Measurements from ENCODE around the gene SMIM15.
A peak's percentile ranks its signal among the peaks of the same experiment; 100 is the strongest.

SMIM15 gene

DNA sequence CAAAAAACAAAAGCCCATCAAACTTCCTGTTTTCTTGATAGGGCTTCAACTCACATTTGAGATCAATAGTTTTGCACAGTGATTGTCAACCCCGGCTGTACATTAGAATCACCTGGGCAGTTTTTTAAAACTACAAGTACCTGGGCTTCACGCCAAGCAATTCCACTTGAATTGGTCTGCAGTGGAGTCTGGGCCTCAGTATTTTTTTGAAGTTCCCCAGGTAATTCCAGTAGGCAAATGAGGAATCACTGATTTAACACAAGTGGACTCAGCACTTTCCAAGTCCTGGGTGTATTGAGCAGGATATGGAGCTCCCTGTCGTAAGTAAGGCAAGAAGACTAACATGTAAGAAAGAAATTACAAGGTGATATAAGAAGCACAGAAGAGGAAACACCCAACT lies 14.8 kb upstream of the SMIM15 start:
- DNase-seq (ENCODE audit: extremely low read depth, low read depth), result no peak
- TF ChIP-seq, protein P1, sequence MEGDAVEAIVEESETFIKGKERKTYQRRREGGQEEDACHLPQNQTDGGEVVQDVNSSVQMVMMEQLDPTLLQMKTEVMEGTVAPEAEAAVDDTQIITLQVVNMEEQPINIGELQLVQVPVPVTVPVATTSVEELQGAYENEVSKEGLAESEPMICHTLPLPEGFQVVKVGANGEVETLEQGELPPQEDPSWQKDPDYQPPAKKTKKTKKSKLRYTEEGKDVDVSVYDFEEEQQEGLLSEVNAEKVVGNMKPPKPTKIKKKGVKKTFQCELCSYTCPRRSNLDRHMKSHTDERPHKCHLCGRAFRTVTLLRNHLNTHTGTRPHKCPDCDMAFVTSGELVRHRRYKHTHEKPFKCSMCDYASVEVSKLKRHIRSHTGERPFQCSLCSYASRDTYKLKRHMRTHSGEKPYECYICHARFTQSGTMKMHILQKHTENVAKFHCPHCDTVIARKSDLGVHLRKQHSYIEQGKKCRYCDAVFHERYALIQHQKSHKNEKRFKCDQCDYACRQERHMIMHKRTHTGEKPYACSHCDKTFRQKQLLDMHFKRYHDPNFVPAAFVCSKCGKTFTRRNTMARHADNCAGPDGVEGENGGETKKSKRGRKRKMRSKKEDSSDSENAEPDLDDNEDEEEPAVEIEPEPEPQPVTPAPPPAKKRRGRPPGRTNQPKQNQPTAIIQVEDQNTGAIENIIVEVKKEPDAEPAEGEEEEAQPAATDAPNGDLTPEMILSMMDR (IDR thresholded peaks at IDR 0.05; ENCODE audit: low read depth, low read length), result no peak

DNA sequence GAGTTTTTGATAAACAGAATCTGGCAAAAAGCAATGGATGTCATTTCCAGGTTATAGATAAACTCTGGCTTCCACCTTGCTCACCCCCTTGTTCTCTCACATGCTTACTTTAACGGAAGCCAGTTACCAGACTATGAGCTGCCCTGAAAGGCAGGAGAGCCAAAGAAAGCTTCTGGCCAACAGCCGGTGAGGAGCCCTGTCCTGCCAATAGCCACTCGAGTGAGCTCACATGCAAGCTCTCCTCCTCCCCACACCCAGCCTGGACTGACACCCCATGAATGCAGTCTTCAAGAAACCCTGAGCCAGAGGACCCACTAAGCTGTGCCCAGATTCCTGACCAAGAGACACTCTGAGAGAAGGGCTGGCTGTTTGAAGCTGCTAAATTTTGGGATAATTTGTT lies 14.4 kb upstream of the SMIM15 start:
- DNase-seq (ENCODE audit: extremely low read depth, low read depth), result no peak

DNA sequence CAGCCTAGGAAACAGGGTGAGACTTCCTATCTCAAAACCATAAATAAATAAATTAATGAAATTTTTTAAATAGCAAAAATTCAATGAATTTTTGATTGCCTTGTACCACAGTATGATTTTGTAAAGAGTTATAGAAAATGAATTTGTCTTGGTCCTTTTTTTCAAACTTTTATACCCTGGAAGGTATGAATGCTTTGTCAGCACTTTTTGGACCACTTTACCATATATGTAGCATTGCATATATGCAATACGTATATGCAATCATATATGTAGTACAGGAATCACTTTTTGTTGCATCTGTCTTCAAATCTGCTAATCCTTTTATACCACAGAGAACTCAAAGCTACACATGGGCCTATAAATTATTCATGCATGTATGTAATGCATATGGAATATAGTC lies 9.2 kb upstream of the SMIM15 start:
- DNase-seq (ENCODE audit: extremely low read depth, low read depth), result no peak
- TF ChIP-seq, protein P1 (IDR thresholded peaks at IDR 0.05; ENCODE audit: low read depth, low read length), result no peak

More for the DNA sequence above, 14.4 kb upstream of the SMIM15 start:
- TF ChIP-seq, protein P1 (IDR thresholded peaks at IDR 0.05; ENCODE audit: low read depth, low read length), result no peak

DNA sequence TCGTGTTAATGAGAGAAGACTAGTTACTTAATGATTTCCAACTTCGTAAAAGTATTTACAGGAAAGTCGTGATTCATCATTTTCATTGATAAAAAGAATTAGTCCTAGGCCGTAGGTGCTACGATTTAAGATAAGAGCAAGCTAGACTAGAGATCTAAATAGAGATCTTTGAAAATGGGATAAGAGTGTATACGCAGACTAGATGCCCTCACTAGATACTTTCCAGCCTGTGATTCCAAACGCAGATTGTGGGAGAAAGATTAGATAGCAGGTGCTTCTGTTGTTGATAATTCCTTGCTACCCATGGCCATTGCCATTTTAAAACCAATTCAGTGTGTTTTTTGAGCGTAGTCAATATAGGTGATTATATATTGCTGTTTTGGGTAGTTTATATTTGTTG lies 6.7 kb upstream of the SMIM15 start:
- TF ChIP-seq, protein P1 (IDR thresholded peaks at IDR 0.05; ENCODE audit: low read depth, low read length), result no peak

DNA sequence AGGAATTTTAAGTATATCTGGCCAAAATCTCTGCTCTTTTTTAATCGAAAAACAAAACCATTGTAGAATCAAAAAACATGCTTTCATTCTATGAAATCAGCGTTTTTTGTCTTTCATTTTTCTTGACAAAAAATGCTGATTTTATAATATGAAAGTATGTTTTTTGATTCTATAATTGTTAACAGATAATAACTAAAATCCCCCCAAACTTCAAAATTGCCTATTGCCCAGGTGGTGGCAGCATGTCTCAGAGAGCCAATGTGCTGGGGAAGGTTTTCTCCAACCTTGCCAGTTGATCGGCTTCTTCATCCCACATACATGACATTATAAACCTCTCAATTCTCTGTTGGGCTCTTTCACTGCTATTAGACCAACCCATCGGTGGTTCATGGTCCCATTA lies 5.1 kb upstream of the SMIM15 start:
- no peak for DNase-seq (ENCODE audit: extremely low read depth, low read depth)
- TF ChIP-seq, protein P1 (IDR thresholded peaks at IDR 0.05; ENCODE audit: low read depth, low read length), result peak; percentile 46

More for the DNA sequence above, 6.7 kb upstream of the SMIM15 start:
- DNase-seq (ENCODE audit: extremely low read depth, low read depth), result no peak

DNA sequence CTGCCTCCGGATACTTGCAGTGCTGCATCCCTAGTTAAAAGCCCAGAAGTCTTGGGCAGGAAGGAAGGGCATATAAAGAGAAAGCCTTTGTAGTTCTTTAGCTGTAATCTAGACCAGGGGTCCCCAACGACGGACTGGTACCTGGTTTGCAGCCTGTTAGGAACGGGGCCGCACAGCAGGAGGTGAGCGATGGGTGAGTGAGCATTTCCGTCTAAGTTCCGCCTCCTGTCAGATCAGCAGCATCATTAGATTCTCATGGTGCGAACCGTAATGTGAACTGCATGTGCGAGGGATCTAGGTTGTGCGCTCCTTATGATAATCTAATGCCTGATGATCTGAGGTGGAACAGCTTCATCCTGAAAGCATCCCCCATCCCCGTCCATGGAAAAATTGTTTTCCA lies 1.6 kb upstream of the SMIM15 start:
- no peak for DNase-seq (ENCODE audit: extremely low read depth, low read depth)
- TF ChIP-seq, protein P1 (IDR thresholded peaks at IDR 0.05; ENCODE audit: low read depth, low read length), result no peak

DNA sequence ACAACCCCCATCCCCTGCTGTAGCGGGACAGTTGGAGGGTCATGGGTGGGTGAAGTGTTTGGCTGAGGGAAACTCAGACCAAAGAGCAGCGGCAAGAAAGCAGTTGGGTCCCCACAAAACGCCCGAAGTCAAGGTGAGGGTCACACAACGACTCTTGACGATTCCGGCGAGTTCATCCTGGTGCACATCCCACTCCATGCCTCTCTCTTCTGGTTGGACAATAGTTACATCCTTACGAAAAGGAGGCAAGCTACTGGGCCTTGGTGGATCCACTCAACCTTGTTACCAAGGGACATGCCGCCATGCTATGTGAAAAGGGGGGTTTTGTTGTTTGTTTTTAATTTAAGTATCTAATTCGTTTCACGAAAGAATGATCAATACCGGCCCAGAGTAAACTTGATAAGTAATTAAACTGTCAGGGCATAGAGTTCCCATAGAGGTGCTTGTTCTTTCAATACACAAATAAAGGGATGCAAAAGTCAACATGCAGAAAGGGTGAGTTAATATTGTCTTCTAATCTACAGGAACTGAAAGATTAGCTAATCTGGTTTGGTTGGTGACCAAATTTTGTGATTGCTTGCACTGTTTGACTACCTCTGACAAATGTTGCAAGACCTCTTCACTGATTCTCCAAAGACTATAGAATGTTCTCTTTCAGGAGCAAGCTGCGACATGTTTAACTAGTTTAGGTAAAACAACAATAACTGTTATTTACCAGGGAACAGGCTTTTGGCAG lies 732 bp upstream of the SMIM15 start:
- no peak for DNase-seq (ENCODE audit: extremely low read depth, low read depth)
- TF ChIP-seq, protein P1 (IDR thresholded peaks at IDR 0.05; ENCODE audit: low read depth, low read length), result no peak

Measured in AG09319 (cell line).